GM11168 (cell line): ENCODE results near the gene PMEPA1.

ENCODE experiments used
- in situ Hi-C: fragments of 300-500 bp; cut with MboI; formaldehyde crosslinking; loops from one replicate; pipeline ENCODE4 v1.12.0; 2022; ENCODE audit warnings: low sequenced_read_pairs; ENCODE audit not compliant: unreplicated experiment

The PMEPA1 gene

GRCh38 chr20:57618091-57618763 lies 91.6 kb downstream of the PMEPA1 start:
- in situ Hi-C loops, result loop anchor here (10.0 kb wide), 1 partner anchor 717 kb away; no protein-coding TSS in a partner anchor

- in situ Hi-C loops, result loop anchor here (10.0 kb wide), 1 partner anchor 718 kb away; no protein-coding TSS in a partner anchor
Measured at GRCh38 chr20:57617079-57617795, 92.6 kb downstream of the PMEPA1 start.

- in situ Hi-C loops, result loop anchor here (10.0 kb wide), 1 partner anchor 718 kb away; no protein-coding TSS in a partner anchor
Measured at GRCh38 chr20:57616143-57616951, 93.5 kb downstream of the PMEPA1 start.

DNA sequence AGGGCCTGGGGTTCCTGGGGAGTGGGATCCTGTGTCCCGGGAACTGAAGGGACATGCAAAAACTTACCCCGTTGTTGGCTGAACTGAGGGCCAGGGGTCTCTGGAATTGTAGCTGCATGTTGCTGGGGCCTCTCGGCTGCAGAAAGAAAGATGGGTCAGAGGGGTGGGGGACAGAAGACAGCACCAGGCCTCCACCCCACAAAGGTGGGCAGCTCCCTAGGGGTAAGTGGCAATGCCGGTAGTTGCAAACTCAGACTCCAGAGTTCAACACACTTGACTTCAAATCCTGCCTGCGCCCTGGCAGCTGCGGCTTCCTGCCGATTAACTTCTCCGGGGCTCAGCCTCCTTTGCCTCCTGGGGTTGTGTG lies 94.4 kb downstream of the PMEPA1 start:
- in situ Hi-C loops, result loop anchor here (10.0 kb wide), 1 partner anchor 719 kb away; no protein-coding TSS in a partner anchor

GRCh38 chr20:57614490-57615444 lies 95.0 kb downstream of the PMEPA1 start:
- in situ Hi-C loops, result loop anchor here (10.0 kb wide), 1 partner anchor 720 kb away; no protein-coding TSS in a partner anchor

DNA sequence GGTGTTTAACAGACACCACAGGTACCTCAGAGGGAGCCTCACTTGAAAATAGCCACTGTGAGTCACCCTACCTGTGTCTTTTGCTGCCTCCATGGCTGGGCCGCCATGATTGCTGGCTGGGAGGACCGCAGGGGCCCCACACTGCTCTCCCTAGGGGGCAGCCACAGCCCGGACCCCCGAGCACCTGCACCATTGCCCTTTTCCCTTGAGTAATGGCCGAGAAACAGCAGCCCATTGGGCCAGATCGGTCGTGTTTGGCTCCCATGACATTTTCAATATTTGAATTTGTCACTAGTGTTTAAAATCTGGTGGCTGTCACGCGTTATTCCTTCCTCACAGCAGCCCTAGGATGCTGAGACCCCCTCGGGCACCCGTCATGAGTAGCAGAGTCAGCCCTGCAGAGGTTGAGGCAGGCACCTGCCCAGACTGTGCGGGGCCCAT lies 96.3 kb downstream of the PMEPA1 start:
- in situ Hi-C loops, result loop anchor here (10.0 kb wide), 1 partner anchor 721 kb away; no protein-coding TSS in a partner anchor

DNA sequence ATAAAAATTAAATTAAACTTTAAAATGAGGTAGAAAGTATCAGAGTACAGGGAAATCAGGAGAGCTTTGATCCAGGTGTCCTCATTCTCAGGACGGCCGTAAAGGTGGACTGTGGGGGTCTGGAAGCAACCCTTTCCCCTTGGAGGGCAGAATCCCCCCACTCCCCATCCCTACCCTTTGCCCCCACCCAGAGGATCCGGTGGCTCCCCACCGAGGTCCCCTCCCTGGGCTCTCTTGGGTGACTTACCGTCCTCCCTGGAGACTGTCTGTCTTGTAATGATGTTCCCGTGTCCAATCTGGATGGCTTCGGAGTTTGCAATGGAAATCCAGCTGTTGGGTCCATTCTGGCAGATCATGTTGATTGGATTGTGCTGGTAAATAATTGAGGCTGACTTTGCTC lies 96.9 kb downstream of the PMEPA1 start:
- in situ Hi-C loops, result loop anchor here (10.0 kb wide), 1 partner anchor 722 kb away; no protein-coding TSS in a partner anchor

DNA sequence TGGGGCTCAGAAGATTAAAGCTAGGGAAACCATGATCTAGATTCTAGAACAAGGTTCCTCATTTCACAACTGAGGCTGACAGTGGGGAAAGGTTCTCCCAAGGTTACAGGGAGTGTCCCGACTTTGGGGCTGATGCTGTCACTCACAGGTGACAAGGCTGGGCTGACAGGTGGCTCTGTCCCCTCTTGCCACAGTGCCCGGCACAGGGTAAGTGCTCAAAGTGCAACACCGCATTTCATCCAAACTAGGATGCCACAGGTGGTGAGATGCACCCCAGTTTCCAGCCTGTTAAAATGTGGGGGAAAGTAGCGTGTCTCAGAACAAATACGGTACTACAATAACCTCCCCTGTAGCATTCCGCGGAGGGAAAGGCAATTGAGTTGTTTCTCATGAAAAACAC lies 97.4 kb downstream of the PMEPA1 start:
- in situ Hi-C loops, result loop anchor here (10.0 kb wide), 1 partner anchor 722 kb away; no protein-coding TSS in a partner anchor

- in situ Hi-C loops, result loop anchor here (10.0 kb wide), 1 partner anchor 723 kb away; no protein-coding TSS in a partner anchor
Measured at GRCh38 chr20:57611586-57612311, 98.1 kb downstream of the PMEPA1 start.

- in situ Hi-C loops, result loop anchor here (10.0 kb wide), 1 partner anchor 724 kb away; no protein-coding TSS in a partner anchor
Measured at GRCh38 chr20:57610261-57610952, 99.4 kb downstream of the PMEPA1 start.

DNA sequence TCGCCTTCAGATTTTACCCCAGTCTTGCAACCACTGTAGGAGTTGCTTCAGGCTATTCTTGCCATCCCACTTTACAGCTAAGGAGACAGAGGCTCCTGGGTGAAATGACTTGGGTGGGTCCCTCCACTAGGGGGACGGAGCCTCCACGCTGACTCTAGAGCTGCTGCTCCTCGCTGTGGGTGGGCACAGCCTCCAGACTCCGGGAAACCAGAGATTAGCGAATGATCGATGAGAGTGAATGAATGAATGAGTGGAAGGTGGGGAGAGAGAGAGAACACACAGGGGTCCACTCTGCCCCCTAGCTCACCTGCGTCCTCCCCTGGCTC lies 100.0 kb downstream of the PMEPA1 start:
- in situ Hi-C loops, result loop anchor here (10.0 kb wide), 2 partner anchors 575 to 725 kb away; no protein-coding TSS in a partner anchor

DNA sequence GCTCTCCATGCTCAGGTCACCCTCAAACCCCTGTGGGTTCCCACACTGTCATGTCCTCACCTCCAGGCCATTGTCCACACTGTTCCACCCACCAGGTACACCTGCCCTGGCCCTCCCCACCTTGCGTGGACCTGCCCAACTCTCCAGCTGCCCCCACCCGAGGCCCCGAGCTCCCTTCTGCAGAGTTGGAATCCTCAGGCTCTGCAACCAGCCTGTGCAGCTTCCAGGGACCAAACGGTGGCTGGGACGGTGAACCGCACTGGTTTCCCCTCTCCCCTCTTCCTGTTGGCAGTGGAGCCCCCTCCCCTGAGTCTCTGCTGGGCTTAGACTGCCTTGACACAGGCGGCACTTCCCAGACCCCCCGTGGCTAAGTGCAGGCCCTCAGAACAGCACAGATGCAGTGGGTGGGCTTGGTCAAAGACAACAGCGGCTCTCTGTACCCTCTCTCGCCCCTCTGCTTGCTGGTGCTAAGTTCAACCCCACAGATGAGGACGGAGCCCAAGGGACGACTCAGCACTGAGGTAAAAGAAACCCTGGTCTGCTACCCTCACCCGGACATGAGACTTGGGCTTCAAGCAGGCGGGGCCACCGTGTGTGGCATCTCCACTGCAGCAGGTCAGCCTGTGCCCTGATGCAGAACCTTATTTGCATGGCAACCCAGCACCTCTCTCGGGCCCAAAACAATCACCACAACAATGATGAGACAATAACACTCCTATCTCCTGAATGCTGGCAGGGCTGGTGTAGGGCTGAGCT lies 100.6 kb downstream of the PMEPA1 start:
- in situ Hi-C loops, result loop anchor here (10.0 kb wide), 1 partner anchor 576 kb away; no protein-coding TSS in a partner anchor

DNA sequence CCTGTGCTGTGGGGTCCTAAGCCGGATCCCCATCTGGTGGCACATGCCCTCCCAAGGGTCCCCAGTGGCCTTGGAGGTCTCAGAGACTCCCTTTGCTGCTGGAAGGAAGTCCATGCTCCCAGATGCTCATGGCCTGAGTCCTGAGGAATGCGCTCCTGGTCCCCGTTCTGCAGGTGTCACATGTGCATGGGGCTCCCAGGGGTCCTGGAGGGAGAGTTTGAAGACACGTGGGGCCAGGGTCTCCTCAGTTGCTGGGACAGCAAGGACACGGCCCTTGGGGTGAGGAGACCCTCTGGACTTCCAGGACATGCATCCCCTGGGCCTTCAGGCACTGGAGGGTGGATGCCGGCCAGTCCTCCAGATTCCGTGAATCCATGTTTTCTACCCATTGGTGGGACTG lies 101.3 kb downstream of the PMEPA1 start:
- in situ Hi-C loops, result loop anchor here (10.0 kb wide), 1 partner anchor 576 kb away; no protein-coding TSS in a partner anchor

GRCh38 chr20:57605878-57606277 lies 103.9 kb downstream of the PMEPA1 start:
- in situ Hi-C loops, result loop anchor here (10.0 kb wide), 1 partner anchor 579 kb away; no protein-coding TSS in a partner anchor

DNA sequence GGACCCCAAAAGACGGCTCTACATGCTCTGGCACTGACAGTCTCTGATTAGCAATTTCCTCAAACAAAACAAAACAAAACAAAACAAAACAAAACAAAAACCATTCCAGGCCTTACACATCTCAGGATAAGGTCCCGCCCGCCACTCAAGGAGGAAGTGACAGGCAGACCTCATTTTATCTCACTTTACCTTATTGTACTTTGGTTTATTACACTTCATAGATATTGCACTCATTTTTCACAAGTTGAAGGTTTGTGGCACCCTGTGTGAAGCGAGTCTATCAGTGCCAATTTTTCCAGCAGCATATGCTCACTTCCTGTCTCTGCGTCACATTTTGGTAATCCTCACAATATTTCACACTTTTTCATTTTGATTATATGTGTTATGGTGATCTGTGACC lies 104.8 kb downstream of the PMEPA1 start:
- in situ Hi-C loops, result loop anchor here (10.0 kb wide), 1 partner anchor 580 kb away; no protein-coding TSS in a partner anchor

GRCh38 chr20:57603120-57603519 lies 106.7 kb downstream of the PMEPA1 start:
- in situ Hi-C loops, result loop anchor here (10.0 kb wide), 1 partner anchor 582 kb away; no protein-coding TSS in a partner anchor

DNA sequence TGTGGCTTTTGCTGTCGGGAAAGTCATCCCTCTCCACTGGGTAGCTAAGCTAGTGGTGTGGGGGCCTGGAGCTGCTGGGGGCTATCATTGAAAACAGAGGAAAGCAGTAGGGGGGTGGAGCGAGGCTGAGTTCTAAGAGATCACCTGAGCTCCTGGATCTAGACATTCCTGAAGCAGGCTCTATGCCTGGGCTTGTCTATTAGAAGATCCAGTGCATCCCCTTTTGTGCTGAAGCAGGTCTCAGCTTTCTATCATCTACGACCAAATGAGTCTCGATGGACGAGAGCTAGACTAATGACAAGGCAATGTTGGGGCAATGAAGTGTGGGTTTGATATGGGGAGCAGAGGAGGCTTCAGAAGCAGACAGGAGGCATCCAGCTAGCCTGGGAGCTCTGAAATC lies 108.1 kb downstream of the PMEPA1 start:
- in situ Hi-C loops, result loop anchor here (10.0 kb wide), 1 partner anchor 583 kb away; no protein-coding TSS in a partner anchor
